Measurements from ENCODE around the gene WASF3.

GRCh38 chr13:26699197-26699490 is 141.7 kb downstream of the WASF3 start:
- TF ChIP-seq CTCF (conservative IDR thresholded peaks at IDR 0.05; ENCODE audit: low read depth, low read length) (no peak), EZH2 (IDR thresholded peaks at IDR 0.05; ENCODE audit: borderline replicate concordance, low read depth, low read length, poor library complexity, severe bottlenecking) (no peak)

Data from A673 (cell line).